Hepatic stellate cell (primary cell): ENCODE results near the gene CAMK4.

Experiments
- DNase-seq: peaks from one replicate; pipeline ENCODE4 v3.0.0; 2011; ENCODE audit warnings: low spot score

CAMK4 gene

DNA sequence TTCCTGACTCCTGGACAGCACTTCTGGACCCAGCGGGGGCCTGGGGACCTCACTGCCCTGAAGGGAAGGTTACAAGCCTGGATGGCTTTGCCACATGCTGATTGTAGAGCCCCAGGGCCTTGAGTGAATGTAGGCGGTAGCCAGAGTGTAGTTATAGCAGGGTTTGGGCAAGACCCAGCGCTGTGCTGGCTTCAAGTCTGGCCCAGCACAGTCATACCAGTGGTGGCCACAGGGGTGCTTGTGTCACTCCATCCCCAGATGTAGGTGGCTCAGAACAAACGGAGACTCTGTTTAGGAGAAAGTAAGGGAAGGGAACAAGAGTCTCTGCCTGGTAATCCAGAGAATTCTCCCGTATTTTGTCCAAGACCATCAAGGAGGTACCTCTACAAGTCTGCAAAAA, 203.6 kb downstream of the CAMK4 start:
- no peak for DNase-seq

DNA sequence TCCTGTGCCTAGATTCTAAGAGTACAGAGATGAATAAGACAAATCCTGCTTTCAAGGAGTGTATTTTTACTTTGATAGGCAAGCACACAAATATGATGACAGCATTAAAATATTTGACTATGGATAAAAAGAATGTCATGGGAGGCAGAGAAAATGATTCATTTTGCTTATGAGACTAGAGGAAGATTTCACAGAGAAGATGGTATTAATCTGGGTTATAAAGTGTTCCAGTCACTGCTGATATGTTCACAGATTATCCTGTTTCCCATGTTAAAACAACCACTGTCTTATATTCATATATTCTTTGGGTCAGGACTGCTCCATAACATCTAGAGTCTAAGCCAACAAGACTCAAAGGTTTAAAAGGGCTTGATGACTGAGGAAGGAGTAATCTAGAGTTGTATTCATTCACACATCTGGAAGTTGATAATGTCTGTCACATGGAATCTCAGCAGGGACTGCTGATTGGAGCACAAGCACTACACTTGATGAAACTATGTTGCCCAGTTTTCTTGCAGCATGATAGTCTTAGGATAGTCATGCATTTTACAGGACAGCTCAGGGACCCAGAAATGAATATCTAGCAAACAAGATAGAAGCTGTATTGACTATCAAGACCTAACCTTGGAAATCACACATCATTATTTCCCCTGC, 208.8 kb downstream of the CAMK4 start:
- peak; percentile 10 for DNase-seq

DNA sequence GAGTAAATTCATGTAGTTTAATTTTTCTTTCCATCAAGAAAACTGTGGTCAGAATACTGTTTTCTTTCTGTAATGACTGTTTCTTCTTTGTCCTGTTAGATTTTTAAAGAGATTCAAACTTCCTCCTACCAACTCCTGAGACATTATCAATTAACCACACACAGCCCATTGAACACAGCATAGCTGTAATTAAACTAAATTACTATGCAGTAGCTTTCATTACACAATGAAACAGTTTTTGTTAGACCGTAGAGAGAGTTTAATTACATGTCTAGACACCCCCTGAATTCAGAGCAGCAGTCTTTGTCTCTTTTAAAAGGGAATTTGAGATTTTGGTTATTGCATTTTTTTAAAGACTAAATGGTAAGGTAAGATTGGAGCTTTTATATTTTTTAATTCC, 210.6 kb downstream of the CAMK4 start:
- no peak for DNase-seq

DNA sequence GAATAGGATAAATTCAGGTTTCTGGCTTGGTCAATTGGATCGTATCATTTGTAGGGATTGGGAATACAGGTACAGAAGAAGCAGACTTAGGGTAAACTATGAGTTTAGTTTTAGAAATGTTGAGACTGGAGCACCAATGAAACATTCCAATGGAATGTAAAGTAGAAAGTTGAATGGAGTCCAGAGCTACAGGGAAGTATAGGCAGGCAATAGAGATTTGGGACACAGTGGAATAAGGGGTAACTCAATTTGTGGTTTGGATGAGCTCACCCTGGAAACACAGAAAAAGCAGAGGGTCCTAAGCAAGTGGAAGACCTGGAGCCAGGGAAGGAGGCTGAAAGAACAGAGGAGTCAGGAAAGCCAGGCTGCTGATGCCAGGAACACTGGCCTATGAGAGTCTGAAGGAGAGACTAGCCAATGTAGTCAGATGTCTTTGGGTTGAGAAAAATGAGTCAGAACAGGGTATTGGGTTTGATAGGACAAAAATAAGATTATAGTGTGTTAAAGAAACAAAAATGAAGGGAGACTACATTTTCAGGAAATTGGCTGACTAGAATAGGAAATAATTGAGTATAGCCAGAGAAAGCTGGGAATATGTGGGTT, 215.4 kb downstream of the CAMK4 start:
- DNase-seq, result no peak

DNA sequence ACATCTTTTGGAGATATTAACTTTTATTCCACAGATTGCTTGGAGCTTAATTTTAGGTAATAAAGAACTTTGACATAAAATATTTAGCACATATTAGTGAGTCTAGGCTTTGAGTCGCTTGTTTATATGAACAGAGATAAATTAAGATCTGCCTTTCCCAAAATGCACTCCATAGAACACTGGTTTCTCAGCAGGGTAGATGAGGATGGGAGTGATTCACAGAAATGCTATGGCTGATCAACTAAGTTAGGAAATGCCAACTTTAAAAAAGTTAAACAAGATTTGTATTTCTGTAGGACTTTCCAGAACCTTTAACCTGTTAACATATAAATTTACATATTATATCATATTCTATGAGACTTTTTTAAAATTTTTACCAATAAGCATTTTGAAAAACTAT, 222.9 kb downstream of the CAMK4 start:
- no peak for DNase-seq

DNA sequence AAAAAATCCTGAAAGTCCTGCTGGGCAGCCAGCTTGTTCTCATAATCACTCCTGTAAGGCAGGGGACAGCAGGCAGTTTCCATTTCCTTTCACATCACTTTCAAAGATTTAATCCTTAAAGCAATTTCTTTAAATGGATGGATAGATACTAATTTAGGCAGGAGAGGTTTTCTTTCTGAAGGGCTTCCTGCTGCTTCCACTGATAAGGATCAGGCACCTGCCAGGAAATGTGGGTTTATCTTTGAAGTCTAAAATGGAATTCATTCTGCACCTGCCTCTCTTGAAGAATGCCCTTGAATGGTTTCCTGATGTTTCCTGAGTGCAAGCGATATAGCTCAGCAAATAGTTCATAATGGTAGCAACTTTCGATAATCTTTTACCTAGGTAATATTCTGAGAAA, 223.6 kb downstream of the CAMK4 start:
- no peak for DNase-seq

DNA sequence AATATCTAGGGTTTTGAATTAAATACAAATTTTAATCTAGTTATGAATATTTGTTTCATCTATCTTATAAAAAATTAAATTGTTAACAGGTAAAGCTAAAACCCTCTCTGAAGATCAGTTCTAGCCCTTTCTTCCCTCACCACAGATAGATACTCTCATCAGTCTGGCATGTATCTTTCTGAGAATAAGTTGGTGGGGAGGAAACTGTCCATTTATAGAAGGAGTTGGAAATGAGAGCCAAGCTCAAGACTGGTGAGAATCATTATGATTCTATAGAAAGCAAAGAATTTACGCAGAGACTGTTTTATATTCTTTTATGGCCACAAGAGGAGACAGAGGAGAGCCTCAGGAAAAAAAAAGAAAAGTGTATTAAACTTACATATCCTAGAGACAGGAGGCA, 229.1 kb downstream of the CAMK4 start:
- peak; percentile 36 for DNase-seq

DNA sequence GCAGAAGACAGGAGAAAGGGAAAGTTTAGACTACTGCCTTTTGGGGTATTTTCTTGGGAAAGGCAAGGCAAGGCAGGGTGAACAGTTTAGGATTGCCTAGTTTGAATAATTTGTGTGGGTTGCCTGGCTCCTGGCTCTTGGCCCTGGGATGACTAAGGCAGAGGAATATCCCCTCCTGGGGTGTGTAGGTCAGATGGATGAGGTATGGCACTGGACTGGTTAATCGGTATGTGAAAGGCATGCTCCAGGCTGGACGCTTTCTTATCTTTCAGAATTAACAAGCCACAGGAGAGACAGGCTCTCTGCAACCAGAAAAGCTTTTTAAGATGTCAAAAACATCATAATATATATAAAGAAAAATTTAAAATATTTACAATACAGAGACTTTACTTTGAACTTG, 229.6 kb downstream of the CAMK4 start:
- DNase-seq, result no peak

DNA sequence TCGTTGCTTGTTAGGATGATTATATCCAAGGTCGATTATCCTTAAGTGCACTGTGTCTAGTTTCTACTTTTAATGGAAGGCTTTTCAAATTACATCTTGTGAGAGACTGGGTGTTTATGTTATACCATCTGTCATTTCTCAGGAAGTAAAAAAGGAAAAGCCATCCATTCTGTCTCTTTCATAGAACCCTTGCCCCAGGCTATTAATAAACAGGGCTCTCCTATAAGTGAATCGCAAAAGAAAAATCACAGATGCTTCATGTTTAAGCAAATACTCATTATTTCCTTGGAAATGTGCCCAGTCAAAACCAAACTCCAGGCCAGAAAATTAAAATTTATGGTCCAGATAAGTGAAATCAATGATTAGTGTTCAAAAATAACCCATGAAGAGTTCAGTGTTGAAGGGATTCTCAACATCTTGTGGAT, 230.0 kb downstream of the CAMK4 start:
- DNase-seq, result no peak

DNA sequence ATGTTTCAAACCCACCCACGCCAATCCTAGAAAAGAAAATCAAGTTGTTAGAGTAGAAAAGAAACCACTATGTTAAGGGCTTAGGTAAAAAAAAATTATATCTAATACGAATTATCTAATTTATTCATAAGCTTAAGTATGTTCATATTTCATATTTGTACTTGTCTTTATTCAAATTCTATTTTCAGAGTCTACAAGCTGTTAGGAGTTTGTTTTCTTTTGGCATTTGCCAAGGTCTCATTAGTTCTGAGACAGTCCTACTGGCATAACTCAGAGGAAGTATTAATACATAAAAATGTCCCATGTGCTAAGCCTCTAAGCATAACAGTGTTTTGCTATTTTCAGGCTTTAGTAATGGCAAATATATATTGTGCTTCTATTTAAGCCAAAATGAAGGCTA, 230.6 kb downstream of the CAMK4 start:
- no peak for DNase-seq

DNA sequence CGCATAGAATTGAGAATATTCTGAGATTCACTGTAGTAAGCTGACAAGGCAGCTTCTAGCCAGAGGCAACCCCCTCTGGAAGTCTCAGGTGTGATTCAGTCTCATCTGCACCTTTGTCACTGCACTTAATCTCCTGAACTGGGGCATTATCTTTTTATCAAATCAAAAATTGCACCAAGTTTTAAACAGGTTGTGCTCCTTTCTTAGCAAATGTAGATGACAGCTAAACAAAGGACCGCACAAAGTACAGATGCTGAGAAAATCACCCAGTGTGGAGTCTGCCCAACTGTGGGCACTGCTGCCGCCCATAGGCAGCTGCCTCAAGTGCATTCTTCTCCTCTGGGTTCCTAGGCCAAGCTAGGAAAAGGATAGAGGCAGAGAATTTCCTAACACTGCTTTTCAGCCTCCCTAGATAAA, 237.1 kb downstream of the CAMK4 start:
- peak; percentile 29 for DNase-seq

DNA sequence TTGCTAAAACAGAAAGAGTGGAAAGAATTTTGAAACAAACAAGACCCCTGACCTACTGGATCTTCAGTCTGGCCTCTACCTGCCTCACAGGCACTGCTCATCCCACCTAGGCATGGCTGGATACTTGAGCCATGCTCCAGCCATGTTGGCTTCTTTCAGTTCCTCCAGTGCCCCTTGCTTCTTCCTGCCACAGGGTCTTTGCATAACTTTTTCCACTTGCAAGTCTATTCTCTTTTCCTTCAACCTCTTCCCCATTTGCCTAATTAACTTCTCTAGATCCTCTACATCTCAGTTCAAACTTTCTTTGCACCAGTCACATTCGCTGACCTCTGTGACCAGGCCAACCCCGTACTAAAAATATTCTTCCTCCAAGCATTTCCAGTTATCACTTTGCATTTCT, 237.8 kb downstream of the CAMK4 start:
- no peak for DNase-seq

DNA sequence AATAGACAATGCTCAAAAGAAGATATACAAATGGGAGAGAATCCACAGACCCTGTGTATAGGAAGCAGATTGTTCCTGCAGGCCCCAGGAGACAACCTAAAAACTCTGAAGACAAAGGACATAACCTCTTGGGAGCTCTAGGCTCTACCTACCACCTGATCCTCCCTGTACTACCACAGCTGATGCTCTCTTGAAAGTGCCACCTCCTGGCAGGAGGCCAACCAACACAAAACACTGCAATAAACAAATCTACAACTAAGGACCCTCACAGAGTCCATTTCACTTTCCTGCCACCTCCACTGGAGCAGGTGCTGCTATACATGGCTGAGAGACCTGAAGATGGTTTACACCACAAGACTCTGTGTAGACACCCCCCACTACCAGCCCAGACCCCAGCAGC, 239.1 kb downstream of the CAMK4 start:
- no peak for DNase-seq

DNA sequence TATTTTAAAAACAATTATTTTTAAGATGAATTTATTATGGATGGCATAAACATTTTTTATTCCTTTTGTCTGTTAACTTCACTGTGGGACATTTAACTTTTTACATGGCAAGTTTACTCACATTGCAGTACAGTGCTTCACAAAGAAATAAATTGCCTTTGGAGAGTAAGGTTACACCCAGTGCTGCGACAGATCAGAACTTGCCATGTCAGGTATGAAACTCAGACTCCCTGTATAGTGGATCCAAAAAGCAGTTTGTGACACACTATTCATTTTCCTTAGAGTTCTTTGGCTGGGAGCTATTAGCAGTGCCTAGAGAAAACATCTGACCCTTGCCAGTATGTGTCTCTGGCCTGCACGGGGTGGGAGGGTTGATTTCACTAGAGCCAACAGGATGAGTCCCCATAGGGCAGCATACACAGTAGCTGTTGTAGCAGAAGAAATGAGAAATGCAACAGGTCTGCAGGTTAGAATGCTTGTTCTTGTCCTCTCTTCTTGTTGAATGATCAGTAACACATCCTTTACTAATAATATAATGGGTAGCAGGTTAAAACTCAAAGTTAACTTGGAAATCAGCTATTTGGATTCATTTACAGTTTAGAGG, 245.2 kb downstream of the CAMK4 start:
- DNase-seq, result no peak

DNA sequence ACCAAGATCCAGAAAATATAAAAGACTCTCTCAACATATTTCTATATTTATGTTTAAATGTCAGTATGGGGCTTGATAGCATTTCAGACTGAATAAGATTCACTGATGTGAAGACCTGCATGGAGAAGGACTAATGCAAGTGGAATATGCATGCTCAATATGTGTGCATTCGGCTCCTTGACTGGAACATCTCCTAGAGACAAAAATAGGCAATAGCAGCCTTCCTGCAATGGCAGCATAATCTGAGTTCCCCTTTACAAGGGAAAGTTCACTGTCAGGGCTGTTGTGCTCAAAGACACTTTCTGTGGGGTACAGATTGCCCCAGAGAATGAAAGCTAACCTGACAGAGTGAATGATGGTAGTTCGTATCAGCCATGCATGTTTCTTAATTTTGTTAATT, 245.7 kb downstream of the CAMK4 start:
- no peak for DNase-seq

DNA sequence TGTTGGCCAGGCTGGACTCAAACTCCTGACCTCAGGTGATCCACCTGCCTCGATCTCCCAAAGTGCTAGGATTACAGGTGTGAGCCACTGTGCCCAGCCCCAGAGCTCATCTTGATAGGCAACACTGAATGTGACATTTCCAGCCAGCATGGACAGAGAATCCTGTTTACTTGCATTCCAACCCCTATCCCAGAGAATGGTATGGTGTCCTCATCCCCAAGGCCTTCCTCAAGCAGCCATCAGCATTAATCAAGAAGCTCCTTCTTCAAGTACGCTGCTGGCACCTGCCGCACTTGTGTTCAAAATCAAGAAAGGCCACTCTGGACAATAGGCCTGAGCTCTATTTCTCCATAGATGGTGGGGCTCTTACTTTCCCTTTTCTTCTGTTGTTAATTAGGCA, 247.9 kb downstream of the CAMK4 start:
- no peak for DNase-seq

DNA sequence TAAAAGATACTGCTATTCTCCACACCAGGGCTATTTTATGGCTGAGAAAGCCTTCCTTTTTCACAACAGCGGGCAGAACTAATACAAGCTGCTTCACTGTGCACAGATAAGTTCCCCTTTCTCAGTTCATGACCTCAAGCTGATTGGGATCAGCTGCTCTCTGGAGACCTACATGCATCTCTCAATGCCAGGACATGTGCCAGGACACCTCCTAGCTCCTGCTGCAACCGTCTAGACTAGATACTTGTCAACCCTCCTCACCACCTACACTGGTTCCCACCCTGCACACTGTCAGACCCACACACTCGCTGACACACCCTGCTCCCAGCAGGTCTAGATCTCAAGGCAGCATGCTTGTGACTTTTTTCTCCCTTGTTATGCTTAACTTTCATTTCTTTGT, 248.4 kb downstream of the CAMK4 start:
- DNase-seq, result no peak

DNA sequence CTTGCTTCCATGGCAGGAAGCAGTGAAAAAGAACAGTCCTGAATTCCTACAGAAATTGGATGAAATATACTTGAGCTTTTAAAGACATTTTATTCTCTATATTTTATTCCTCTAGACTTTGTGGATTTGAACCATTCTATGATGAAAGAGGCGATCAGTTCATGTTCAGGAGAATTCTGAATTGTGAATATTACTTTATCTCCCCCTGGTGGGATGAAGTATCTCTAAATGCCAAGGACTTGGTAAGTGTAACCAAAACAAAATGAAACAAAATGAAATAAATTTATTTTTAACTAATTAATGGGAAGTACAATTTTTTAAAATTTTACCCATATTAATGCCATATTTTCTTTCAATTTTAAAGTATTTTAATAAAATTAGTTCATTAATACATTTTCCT, 254.1 kb downstream of the CAMK4 start:
- no peak for DNase-seq

DNA sequence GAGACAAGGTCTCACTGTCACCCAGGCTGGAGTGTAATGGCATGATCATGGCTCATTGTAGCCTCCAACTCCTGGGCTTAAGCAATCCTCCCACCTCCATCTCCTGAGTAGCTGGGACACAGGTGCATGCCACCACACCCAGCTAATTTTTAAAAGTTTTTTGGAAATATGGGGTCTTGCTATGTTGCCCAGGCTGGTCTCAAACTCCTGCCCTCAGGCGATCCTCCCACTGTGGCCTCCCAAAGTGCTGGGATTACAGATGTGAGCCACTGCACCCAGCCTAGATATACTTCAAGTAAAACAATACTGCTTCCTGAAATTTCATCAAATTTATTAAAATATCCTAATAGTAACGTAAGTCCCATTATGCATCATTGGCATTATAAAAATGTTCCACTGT, 254.7 kb downstream of the CAMK4 start:
- DNase-seq, result no peak

DNA sequence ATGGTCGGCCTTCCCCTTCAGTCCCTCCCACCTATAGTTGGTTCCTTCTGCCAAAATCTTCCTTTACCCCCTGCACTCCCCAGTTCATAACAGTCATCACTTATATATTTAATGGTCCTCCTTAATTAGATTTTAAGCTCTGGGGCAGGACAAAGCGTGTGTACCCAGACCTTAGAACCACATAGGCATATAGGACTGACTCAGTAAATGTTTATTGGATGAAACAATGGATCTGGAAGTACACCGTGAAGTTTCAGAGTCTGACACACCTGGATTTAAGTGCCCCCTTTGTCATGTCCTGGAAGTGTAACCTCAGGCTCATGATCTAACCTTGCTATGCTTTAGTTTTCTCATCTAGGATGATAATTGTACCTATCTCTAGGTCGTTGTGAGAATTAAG, 256.2 kb downstream of the CAMK4 start:
- DNase-seq, result no peak

DNA sequence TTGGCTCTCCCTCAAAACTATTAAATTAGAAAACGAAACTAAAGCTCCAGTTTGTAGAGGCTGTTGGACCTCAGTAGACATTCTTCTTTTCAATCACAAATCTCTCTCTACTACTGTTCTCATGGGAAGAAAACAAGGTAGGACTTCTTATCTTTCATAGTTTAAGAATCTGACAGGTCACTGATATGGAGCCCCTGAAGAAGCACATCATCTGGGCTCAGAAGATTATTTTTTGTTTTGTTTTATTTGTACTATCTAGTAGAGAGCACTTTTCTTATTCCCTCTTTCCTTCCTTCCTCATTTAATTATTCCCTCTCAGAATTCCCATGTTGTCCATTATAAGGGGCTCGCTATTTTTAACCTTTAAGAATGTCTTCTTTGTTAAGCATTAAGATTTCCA, 261.9 kb downstream of the CAMK4 start:
- no peak for DNase-seq

DNA sequence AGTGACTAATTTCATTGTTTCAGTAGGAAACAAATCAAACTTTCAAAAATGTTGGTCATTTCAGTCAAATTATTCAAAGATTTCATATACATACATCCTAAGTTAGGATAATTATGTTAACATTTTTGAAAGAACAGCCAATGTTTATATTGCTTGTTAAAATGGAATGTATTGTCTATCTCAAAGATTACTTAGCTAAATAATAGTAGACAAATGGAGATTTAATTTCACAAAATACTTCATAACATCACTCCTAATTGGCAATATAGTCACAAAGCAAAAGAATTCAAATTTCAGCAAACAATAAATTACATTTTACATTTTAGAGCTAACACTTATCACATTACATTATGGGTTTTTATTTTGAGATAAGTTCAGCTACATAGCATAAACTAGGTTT, 262.7 kb downstream of the CAMK4 start:
- DNase-seq, result no peak

DNA sequence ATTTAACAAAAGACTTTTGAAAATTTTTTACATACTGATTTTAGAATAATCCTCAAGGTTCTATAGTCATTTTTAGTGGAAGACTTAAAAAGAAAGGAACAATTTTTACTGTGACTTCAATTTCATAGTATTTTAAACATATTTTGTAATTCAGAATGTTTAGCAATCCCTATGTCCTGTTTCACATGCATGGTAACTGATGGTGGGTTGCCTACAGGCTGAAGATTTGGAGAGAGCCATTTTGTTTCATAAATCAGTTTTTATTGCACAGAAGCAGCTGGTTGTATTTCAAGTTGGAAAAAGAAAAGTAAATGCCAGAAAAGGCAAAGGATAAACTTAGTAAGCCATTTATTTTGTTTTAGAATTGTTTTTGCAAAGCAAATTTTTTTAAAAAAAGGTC, 264.2 kb downstream of the CAMK4 start:
- no peak for DNase-seq

DNA sequence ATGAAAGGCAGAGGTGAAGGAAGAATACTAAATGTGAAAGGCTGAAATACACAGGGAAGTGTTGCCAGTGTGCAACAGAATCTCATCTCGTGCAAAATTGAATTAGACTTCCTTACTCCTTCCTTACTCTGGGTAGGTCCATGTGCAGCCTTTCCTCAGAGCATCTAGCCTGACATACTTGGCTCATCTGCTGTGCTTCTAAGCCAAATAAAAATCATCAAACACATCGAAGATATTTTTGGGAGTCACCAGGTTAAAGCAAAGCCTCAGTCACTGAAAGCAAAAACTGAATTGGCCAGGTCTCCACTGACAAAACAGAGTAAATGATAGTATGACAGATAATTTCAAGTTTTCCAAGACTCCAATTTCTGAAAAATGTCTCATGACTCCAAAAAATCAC, 268.8 kb downstream of the CAMK4 start:
- no peak for DNase-seq
